SK-N-SH treated with all-trans-retinoic acid at 6 μM for 48 hours (cell line): ENCODE data around the gene NEDD1.

Source experiments
- ATAC-seq: fragments of 200-7000 bp; cut with Tn5 transposase; 3 replicates; pipeline ENCODE4 v1.9.1; 2020; ENCODE audit warnings: mild to moderate bottlenecking, moderate library complexity
- ARNTL ChIP-seq: fragments of 450-650 bp; formaldehyde crosslinking; IDR thresholded peaks from 2 replicates; pipeline ENCODE4 v1.5.0; 2020; ENCODE audit warnings: low read depth, mild to moderate bottlenecking, moderate library complexity, borderline replicate concordance
- BACH2 ChIP-seq: fragments of 250-450 bp; sonication (Bioruptor Pico); IDR thresholded peaks from 2 replicates; pipeline ENCODE4 v1.9.0; 2021; ENCODE audit warnings: mild to moderate bottlenecking, borderline replicate concordance
- CSDC2 ChIP-seq: fragments of 250-450 bp; sonication (Bioruptor Pico); IDR thresholded peaks from 2 replicates; pipeline ENCODE4 v1.5.0; 2020; ENCODE audit warnings: mild to moderate bottlenecking, moderate library complexity
- ESRRG ChIP-seq: fragments of 250-450 bp; sonication (Bioruptor Pico); IDR thresholded peaks from 2 replicates; pipeline ENCODE4 v1.6.1; 2021; ENCODE audit warnings: mild to moderate bottlenecking
- ISL1 ChIP-seq: fragments of 250-450 bp; sonication (Bioruptor Pico); IDR thresholded peaks from 2 replicates; pipeline ENCODE4 v2.1.2; 2022; ENCODE audit warnings: mild to moderate bottlenecking, moderate library complexity
- OSR1 ChIP-seq: fragments of 250-450 bp; sonication (Bioruptor Pico); IDR thresholded peaks from 2 replicates; pipeline ENCODE4 v1.8.0; 2022; ENCODE audit warnings: moderate library complexity, mild to moderate bottlenecking, inconsistent platforms
- PPARA ChIP-seq: fragments of 250-450 bp; sonication (Bioruptor Pico); IDR thresholded peaks from 2 replicates; pipeline ENCODE4 v1.5.0; 2020; ENCODE audit warnings: mild to moderate bottlenecking, borderline replicate concordance
- RARB ChIP-seq: fragments of 250-450 bp; sonication (Bioruptor Pico); IDR thresholded peaks from 2 replicates; pipeline ENCODE4 v1.8.0; 2021; ENCODE audit warnings: mild to moderate bottlenecking, moderate library complexity
- SNAI2 ChIP-seq: fragments of 250-450 bp; sonication (Bioruptor Pico); IDR thresholded peaks from 2 replicates; pipeline ENCODE4 v1.5.0; 2020; ENCODE audit warnings: mild to moderate bottlenecking, moderate library complexity
- TCF4 ChIP-seq: fragments of 250-450 bp; sonication (Bioruptor Pico); IDR thresholded peaks from 2 replicates; pipeline ENCODE4 v1.8.0; 2021; ENCODE audit warnings: mild to moderate bottlenecking, moderate library complexity, borderline replicate concordance
- TOX ChIP-seq: fragments of 250-450 bp; sonication (Bioruptor Pico); IDR thresholded peaks from 2 replicates; pipeline ENCODE4 v1.8.0; 2021; ENCODE audit warnings: mild to moderate bottlenecking, moderate library complexity, borderline replicate concordance
- ZC3H10 ChIP-seq: fragments of 250-450 bp; sonication (Bioruptor Pico); IDR thresholded peaks from 2 replicates; pipeline ENCODE4 v1.5.1; 2021; ENCODE audit warnings: mild to moderate bottlenecking, moderate library complexity
- ZFP3 ChIP-seq: fragments of 250-450 bp; sonication (Bioruptor Pico); IDR thresholded peaks from 2 replicates; pipeline ENCODE4 v1.5.0; 2020; ENCODE audit warnings: mild to moderate bottlenecking, moderate library complexity
- ZFP30 ChIP-seq: fragments of 450-650 bp; formaldehyde crosslinking; IDR thresholded peaks from 2 replicates; pipeline ENCODE4 v1.5.0; 2022; ENCODE audit warnings: mild to moderate bottlenecking, moderate library complexity
- ZNF565 ChIP-seq: fragments of 450-650 bp; formaldehyde crosslinking; conservative IDR thresholded peaks from 2 replicates; pipeline ENCODE4 v1.5.0; 2020; ENCODE audit warnings: low read depth, mild to moderate bottlenecking, moderate library complexity
- ZNF70 ChIP-seq: fragments of 450-650 bp; formaldehyde crosslinking; IDR thresholded peaks from 2 replicates; pipeline ENCODE4 v1.5.0; 2020; ENCODE audit warnings: mild to moderate bottlenecking, moderate library complexity
- ZNF8 ChIP-seq: fragments of 450-650 bp; formaldehyde crosslinking; IDR thresholded peaks from 2 replicates; pipeline ENCODE4 v1.5.0; 2020; ENCODE audit warnings: mild to moderate bottlenecking, moderate library complexity
- TF ChIP-seq, protein P1 (sequence below): fragments of 250-450 bp; sonication (Bioruptor Pico); IDR thresholded peaks from 2 replicates; pipeline ENCODE4 v1.5.1; 2021; ENCODE audit warnings: mild to moderate bottlenecking, moderate library complexity
- TF ChIP-seq, protein P2 (sequence below): fragments of 250-450 bp; sonication (Bioruptor Pico); IDR thresholded peaks from 2 replicates; pipeline ENCODE4 v1.8.0; 2020; ENCODE audit warnings: mild to moderate bottlenecking, moderate library complexity, borderline replicate concordance
- TF ChIP-seq, protein P3 (sequence below): fragments of 250-450 bp; sonication (Bioruptor Pico); IDR thresholded peaks from 2 replicates; pipeline ENCODE4 v1.5.0; 2020; ENCODE audit warnings: mild to moderate bottlenecking, moderate library complexity
- TF ChIP-seq, protein P4 (sequence below): fragments of 250-450 bp; sonication (Bioruptor Pico); IDR thresholded peaks from 2 replicates; pipeline ENCODE4 v1.8.0; 2021; ENCODE audit warnings: low read depth, mild to moderate bottlenecking, moderate library complexity, borderline replicate concordance

Gene NEDD1

DNA sequence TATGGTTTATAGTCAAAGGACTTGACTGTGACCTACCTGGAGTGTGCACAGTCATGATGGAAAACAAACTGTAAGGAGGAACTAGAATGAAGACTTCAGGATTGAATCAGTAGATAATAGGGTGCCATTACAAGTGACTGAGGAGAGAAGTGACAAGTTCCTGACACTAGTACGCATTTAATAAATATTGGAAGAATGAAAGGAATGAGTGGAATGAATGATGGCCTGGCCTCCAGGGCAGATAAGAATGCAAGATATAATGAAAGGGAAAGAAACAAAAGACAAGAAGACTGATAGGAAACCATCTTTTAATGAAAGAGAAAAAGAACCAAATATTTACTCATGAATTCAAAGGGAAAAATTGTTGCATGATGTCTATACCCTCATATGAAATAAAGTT, 44.7 kb upstream of the NEDD1 start:
- TF ChIP-seq, protein P1, sequence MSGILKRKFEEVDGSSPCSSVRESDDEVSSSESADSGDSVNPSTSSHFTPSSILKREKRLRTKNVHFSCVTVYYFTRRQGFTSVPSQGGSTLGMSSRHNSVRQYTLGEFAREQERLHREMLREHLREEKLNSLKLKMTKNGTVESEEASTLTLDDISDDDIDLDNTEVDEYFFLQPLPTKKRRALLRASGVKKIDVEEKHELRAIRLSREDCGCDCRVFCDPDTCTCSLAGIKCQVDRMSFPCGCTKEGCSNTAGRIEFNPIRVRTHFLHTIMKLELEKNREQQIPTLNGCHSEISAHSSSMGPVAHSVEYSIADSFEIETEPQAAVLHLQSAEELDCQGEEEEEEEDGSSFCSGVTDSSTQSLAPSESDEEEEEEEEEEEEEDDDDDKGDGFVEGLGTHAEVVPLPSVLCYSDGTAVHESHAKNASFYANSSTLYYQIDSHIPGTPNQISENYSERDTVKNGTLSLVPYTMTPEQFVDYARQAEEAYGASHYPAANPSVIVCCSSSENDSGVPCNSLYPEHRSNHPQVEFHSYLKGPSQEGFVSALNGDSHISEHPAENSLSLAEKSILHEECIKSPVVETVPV (CRISPR knock-in tag): no peak
- no peak for TF ChIP-seq SNAI2 (CRISPR knock-in tag)
- TF ChIP-seq ESRRG (CRISPR knock-in tag): no peak
- no peak for TF ChIP-seq RARB (CRISPR knock-in tag)
- no peak for TF ChIP-seq BACH2 (CRISPR knock-in tag)
- TF ChIP-seq ARNTL (CRISPR knock-in tag): no peak
- TF ChIP-seq ZC3H10 (CRISPR knock-in tag): no peak
- TF ChIP-seq ISL1 (CRISPR knock-in tag): no peak
- no peak; the same call in 2 of the 3 replicates for ATAC-seq

DNA sequence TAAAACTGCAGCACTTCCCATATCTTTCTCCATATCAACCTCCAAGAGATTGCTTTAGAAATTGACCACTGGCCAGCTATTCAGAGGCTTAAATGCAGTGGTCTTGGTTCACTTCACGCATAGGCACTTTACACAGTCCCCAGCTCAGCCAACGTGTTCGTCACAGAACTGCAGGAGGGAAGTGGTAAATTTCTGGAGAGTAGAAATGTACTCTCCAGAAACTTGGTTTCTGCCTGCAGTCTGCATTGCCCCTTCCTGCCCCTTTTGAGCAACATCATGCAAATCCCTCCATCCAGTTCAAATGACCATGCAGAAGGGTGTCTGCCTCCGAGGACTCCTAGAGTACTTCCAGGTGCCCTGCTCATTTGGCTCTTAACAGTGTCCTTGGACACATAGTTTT, 42.7 kb upstream of the NEDD1 start:
- no peak for ATAC-seq
- no peak for TF ChIP-seq RARB (CRISPR knock-in tag)
- no peak for TF ChIP-seq ARNTL (CRISPR knock-in tag)
- TF ChIP-seq ZNF565: no peak
- no peak for TF ChIP-seq ZFP30 (CRISPR knock-in tag)
- TF ChIP-seq SNAI2 (CRISPR knock-in tag): no peak
- TF ChIP-seq CSDC2: no peak
- TF ChIP-seq ESRRG (CRISPR knock-in tag): no peak
- no peak for TF ChIP-seq TOX (CRISPR knock-in tag)
- TF ChIP-seq, protein P2, sequence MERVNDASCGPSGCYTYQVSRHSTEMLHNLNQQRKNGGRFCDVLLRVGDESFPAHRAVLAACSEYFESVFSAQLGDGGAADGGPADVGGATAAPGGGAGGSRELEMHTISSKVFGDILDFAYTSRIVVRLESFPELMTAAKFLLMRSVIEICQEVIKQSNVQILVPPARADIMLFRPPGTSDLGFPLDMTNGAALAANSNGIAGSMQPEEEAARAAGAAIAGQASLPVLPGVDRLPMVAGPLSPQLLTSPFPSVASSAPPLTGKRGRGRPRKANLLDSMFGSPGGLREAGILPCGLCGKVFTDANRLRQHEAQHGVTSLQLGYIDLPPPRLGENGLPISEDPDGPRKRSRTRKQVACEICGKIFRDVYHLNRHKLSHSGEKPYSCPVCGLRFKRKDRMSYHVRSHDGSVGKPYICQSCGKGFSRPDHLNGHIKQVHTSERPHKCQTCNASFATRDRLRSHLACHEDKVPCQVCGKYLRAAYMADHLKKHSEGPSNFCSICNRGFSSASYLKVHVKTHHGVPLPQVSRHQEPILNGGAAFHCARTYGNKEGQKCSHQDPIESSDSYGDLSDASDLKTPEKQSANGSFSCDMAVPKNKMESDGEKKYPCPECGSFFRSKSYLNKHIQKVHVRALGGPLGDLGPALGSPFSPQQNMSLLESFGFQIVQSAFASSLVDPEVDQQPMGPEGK (CRISPR knock-in tag): no peak
- no peak for TF ChIP-seq OSR1
- TF ChIP-seq, protein P3, sequence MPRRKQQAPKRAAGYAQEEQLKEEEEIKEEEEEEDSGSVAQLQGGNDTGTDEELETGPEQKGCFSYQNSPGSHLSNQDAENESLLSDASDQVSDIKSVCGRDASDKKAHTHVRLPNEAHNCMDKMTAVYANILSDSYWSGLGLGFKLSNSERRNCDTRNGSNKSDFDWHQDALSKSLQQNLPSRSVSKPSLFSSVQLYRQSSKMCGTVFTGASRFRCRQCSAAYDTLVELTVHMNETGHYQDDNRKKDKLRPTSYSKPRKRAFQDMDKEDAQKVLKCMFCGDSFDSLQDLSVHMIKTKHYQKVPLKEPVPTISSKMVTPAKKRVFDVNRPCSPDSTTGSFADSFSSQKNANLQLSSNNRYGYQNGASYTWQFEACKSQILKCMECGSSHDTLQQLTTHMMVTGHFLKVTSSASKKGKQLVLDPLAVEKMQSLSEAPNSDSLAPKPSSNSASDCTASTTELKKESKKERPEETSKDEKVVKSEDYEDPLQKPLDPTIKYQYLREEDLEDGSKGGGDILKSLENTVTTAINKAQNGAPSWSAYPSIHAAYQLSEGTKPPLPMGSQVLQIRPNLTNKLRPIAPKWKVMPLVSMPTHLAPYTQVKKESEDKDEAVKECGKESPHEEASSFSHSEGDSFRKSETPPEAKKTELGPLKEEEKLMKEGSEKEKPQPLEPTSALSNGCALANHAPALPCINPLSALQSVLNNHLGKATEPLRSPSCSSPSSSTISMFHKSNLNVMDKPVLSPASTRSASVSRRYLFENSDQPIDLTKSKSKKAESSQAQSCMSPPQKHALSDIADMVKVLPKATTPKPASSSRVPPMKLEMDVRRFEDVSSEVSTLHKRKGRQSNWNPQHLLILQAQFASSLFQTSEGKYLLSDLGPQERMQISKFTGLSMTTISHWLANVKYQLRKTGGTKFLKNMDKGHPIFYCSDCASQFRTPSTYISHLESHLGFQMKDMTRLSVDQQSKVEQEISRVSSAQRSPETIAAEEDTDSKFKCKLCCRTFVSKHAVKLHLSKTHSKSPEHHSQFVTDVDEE (CRISPR knock-in tag): no peak
- no peak for TF ChIP-seq TCF4 (CRISPR knock-in tag)
- TF ChIP-seq ZC3H10 (CRISPR knock-in tag): no peak
- no peak for TF ChIP-seq PPARA (CRISPR knock-in tag)

DNA sequence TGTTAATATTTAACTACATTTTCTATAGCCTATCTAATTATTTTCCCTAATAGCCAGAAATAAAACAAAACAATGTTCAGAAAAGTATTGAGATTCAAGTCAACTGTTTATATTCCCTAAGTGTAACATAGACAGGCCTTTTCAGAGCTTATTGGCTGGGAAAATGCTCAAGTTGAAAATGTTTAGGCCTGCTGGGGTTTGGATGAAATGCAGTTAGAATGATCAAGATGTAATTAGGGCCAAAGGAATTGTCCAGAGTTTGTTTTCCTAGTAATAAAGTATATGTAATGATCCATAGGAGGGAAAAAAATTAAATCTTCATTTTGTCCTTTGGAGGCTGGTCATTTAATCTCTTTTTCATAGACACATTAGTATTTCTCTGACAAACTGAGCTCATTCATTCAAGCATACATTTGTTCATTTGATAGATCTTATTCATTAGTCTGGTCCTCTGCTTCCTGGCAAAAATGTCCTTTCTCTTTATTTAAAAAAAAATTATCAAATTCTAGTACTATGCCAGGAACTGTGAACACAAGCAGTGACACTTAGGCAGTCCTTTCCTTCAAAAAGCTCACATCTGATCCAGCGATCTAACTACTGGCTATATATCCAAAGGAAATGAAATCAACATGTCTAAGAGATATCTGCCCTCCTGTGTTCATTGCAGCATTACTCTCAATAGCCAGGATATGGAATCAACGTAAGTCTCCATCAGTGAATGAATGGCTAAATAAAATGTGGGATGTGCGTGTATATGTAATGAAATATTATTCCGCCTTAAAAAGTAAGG, 40.1 kb upstream of the NEDD1 start:
- ATAC-seq: no peak
- TF ChIP-seq TCF4 (CRISPR knock-in tag): no peak
- TF ChIP-seq, all 23 proteins: peak for 0

DNA sequence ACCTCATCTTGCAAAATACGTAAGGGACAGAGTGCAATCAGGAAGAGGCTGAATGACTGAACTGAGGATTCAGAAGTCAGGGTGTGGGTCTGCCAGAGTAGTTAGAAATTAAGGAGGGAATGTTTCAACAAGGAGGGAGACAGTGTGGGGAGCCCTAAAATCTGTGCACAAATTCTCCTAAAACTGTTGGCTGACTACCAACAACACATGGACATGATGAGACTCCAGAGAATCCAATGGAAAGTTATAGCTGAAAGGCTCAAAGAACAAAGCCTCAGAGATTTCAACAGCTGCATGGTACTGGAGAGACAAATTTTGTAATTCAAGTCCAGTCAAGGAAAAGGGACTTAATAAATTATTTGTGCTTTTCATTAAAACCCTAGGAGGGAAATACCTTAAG, 36.1 kb upstream of the NEDD1 start:
- ATAC-seq: no peak
- TF ChIP-seq TOX (CRISPR knock-in tag) (no peak), ZNF565 (no peak), ARNTL (CRISPR knock-in tag) (no peak), ZFP3 (no peak), ZNF70 (CRISPR knock-in tag) (no peak), OSR1 (no peak), RARB (CRISPR knock-in tag) (no peak), SNAI2 (CRISPR knock-in tag) (no peak), TCF4 (CRISPR knock-in tag) (no peak), ZNF8 (CRISPR knock-in tag) (no peak), ZFP30 (CRISPR knock-in tag) (no peak)
- TF ChIP-seq, protein P3 (CRISPR knock-in tag): no peak
- TF ChIP-seq, protein P4, sequence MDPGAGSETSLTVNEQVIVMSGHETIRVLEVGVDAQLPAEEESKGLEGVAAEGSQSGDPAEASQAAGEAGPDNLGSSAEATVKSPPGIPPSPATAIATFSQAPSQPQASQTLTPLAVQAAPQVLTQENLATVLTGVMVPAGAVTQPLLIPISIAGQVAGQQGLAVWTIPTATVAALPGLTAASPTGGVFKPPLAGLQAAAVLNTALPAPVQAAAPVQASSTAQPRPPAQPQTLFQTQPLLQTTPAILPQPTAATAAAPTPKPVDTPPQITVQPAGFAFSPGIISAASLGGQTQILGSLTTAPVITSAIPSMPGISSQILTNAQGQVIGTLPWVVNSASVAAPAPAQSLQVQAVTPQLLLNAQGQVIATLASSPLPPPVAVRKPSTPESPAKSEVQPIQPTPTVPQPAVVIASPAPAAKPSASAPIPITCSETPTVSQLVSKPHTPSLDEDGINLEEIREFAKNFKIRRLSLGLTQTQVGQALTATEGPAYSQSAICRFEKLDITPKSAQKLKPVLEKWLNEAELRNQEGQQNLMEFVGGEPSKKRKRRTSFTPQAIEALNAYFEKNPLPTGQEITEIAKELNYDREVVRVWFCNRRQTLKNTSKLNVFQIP (CRISPR knock-in tag): no peak
- TF ChIP-seq, protein P2 (CRISPR knock-in tag): no peak
